Epithelial cell of proximal tubule (primary cell): Measurements from ENCODE around the gene GLT8D2. TPM values are rescaled to one million over a fixed set of nuclear protein-coding genes. Genes with fewer than 3 reads are reported as not detected.

ENCODE experiments used
- DNase-seq: peaks from one replicate; pipeline ENCODE4 v3.0.0-alpha.2; 2011; ENCODE audit warnings: low read depth
- H3K4me3 ChIP-seq: 2 replicates; pipeline ENCODE4 v1.5.1; 2011; ENCODE audit warnings: low read depth, mild to moderate bottlenecking, low read length
- CTCF ChIP-seq: conservative IDR thresholded peaks from 2 replicates; pipeline ENCODE4 v1.5.1; 2012; ENCODE audit warnings: low read depth, mild to moderate bottlenecking, low read length
- total RNA-seq: library from RNA; depleted of rRNA; stranded (reverse); fragments of >200 nt; gene quantifications from 2 replicates; pipeline ENCODE4 v1.2.3, GENCODE V29; 2015

The GLT8D2 gene
- total RNA-seq, 1 donor from 2014 or later: 0.46 TPM

DNA sequence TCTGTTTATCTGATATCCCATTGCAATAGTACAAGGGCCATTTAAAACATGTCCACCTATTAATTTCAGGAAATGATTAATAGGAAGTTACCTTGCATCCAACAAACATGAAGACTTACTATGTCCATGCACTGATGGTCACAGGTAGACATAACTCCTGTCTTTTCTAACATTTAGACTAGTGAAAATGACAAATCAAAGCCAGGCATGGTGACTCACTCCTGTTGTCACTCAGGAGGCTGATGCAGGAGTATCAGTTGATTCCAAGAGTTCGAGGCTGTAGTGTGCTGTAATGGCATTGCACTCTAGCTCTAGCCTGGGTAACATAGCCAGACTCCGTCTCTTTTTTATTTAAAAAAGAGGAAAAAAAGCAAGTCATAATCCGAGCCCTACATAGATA is 105.0 kb downstream of the GLT8D2 start:
- no peak overlapping the region for H3K4me3 ChIP-seq
- DNase-seq: no peak
- no peak for TF ChIP-seq CTCF

Other genes starting within 250 kb of the GLT8D2 start
- 7.5 and 10.3 TPM in 2 replicates for gene NT5DC3, start 209.0 kb downstream of the GLT8D2 start, total RNA-seq
- gene HSP90B1, start 119.8 kb downstream of the GLT8D2 start, total RNA-seq: 472 and 606 TPM in 2 replicates
- 18.9 and 29.4 TPM in 2 replicates for gene TDG, start 84.3 kb downstream of the GLT8D2 start, total RNA-seq
- 3.5 and 6.1 TPM in 2 replicates for gene HCFC2, start 14.3 kb upstream of the GLT8D2 start, total RNA-seq
- gene NFYB, start 88.0 kb upstream of the GLT8D2 start, total RNA-seq: 16.1 and 19.3 TPM in 2 replicates
- 268 and 307 TPM in 2 replicates for gene TXNRD1, start 165.6 kb upstream of the GLT8D2 start, total RNA-seq